Heart right ventricle (tissue), 16 donors: Measurements from ENCODE around the gene GRAMD2A. TPM values are rescaled to one million over a fixed set of nuclear protein-coding genes. Genes with fewer than 3 reads are reported as not detected.

Experiments used
- ATAC-seq, 8 donors: fragments of 200-7000 bp; cut with Tn5 transposase; one replicate each; pipeline ENCODE4 v1.9.1; 2020; ENCODE audit warnings: mild to moderate bottlenecking in 8 of 8, moderate library complexity in 8 of 8, moderate number of reproducible peaks in 1 of 8
- DNase-seq, 2 donors: peaks; one replicate each; pipeline ENCODE4 v3.0.0-alpha.2; 2020
- H3K27ac ChIP-seq, 10 donors: fragments of 200-600 bp; sonication (generic) in 2 of 10; one replicate each; pipeline versions ENCODE4 v1.5.0 to v1.8.0; 2020 to 2022; ENCODE audit warnings: mild to moderate bottlenecking in 3 of 10
- H3K27me3 ChIP-seq, 7 donors: fragments of 200-600 bp; one replicate each; pipeline ENCODE4 v1.8.0; 2021 to 2022; ENCODE audit warnings: mild to moderate bottlenecking in 2 of 7
- H3K36me3 ChIP-seq, 9 donors: fragments of 200-600 bp; sonication (generic) in 1 of 9; one replicate each; pipeline versions ENCODE4 v1.5.0 to v1.8.0; 2020 to 2022; ENCODE audit warnings: mild to moderate bottlenecking in 2 of 9
- H3K4me1 ChIP-seq, 9 donors: fragments of 200-600 bp; sonication (generic) in 1 of 9; one replicate each; pipeline versions ENCODE4 v1.5.0 to v1.8.0; 2020 to 2022; ENCODE audit warnings: mild to moderate bottlenecking in 4 of 9
- H3K4me3 ChIP-seq, 10 donors: fragments of 200-600 bp; sonication (generic) in 2 of 10; one replicate each; pipeline versions ENCODE4 v1.5.0 to v1.8.0; 2020 to 2022; ENCODE audit warnings: mild to moderate bottlenecking in 7 of 10, moderate library complexity in 2 of 10
- H3K9me3 ChIP-seq, 11 donors: fragments of 200-600 bp in 10 of 11; sonication (generic) in 2 of 11; one replicate each; pipeline versions ENCODE4 v1.5.0 to v1.8.0; 2013 to 2022; ENCODE audit warnings: mild to moderate bottlenecking in 2 of 11, control low read depth in 1 of 11, moderate library complexity in 1 of 11
- CTCF ChIP-seq, 9 donors: fragments of 200-600 bp; sonication (generic) in 2 of 9; IDR thresholded peaks; one replicate each; pipeline versions ENCODE4 v1.5.0 to v1.8.0; 2021 to 2022; ENCODE audit warnings: antibody characterized with exemption in 9 of 9, mild to moderate bottlenecking in 5 of 9, moderate library complexity in 1 of 9
- WGBS, 2 donors: extraction: QIAGEN DNeasy Blood & Tissue Kit; methylation state at CpG; one replicate each; pipeline ENCODE4 v1.1.7; 2013; ENCODE audit warnings: inconsistent platforms in 1 of 2; 5-methylcytosine and 5-hydroxymethylcytosine counted together
- intact Hi-C, 10 donors: fragments of 100-400 bp; cut with DNase I; formaldehyde crosslinking; loops; one replicate each; pipeline versions ENCODE4 v1.11.1 to v1.14.2; 2022
- polyA plus RNA-seq, 2 donors: library from polyadenylated mRNA; stranded (reverse); fragments of 200-250 nt; gene quantifications; one replicate each; pipeline ENCODE4 v1.2.3, GENCODE V29; 2013
- total RNA-seq, 10 donors: library from RNA; stranded (reverse); fragmentation: NEBNext Ultra II Directional in 3 of 10; extraction: Animal tissue kit (Norgen Biotek cat#: 25700) in 3 of 10; gene quantifications; one replicate each; pipeline versions ENCODE4 v1.2.1 to v1.2.4, GENCODE V29; 2021 to 2023
- donor health status: Arrhythmogenic right ventricular cardiomyopathy.
- donor health status: ischemic (EF 13 %, LVEDD 7.1; RV severe dilation, severe dysfunction).
- donor health status: healthy with polysubstance abuse.
- donor health status: DM: no; HTN: yes; CAD: no.
- donor health status: DM: no; HTN: no; CAD: no.
- donor health status: ischemic (EF 25% LVEDD 6.9; RV normal size, moderate dysfunction).
- donor health status: ischemic (EF 25% LVEDD 5.7; RV mildly dilated, moderate dysfunction).
- donor health status: healthy.
- donor health status: DM: yes; HTN: yes; CAD: no.
- donor health status: Ischemic cardiomyopathy.
- donor health status: ischemic (EF 35%, LVEDD 5.7; RV mildly dilated, moderate dysfunction).
- donor health status: nonischemic (EF 11% LVEDD 7.7; RV severe dilation, severe dysfunction).
- donor health status: DM: yes; HTN: yes; CAD: no.
- donor health status: PGD.
- donor health status: ischemic (EF 29% LVEDD 5.4; RV normal size, mild dysfunction).
- donor health status: nonischemic (EF 23%, LVEDD 6.1; RV moderate dilation, normal function).

GRAMD2A gene
- total and polyA plus RNA-seq, 12 donors, result 0.06 to 0.20 TPM; not detected in 10

- DNase-seq (no peak), ATAC-seq (no peak)
- Histone ChIP-seq H3K27me3 (no peaks in the 10 kb centered on the region), H3K9me3 (no peaks in the 10 kb centered on the region), H3K4me1 (peaks cover 12 to 41% (median 34%) of the 10 kb centered on the region in 9 donors), H3K27ac (no peak overlapping the region), H3K36me3 (peaks cover 9 to 100% (median 94%) of the 10 kb centered on the region in 9 donors), H3K4me3 (no peak overlapping the region)
- intact Hi-C loops, result loop anchor here in 2 of 10 donors (10.0 kb wide), 1 partner anchor 69 kb away; the partner anchor contains the start of gene PARP6 (in 2 of the 2)
- 82 to 91% methylated on average over 10 of the region's 10 CpGs for WGBS, 2 donors
- no peak for TF ChIP-seq CTCF (IDR thresholded peaks at IDR 0.05)
Measured at GRCh38 chr15:72205896-72206676, 8.5 kb upstream of the GRAMD2A start.

DNA sequence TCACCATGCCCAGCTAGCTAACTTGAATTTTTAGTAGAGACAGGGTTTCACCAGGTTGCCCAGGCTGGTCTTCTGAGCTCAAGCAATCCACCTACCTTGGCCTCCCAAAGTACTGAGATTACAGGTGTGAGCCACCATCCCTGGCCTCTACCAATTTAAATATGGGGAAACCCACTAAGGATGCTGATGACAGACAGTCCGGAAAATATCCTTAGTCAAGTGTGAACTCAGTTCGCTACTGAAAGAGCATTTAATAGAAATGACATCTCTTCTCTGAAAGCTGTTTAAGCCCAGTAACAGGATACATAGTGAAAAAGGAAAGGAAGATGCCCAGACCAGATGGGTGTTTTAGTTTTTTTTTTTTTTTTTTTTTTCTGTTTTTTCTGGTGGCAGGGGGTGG lies 7.7 kb upstream of the GRAMD2A start:
- no peak overlapping the region for H3K4me3 ChIP-seq
- DNase-seq, result no peak
- WGBS, 2 donors, result 94% methylated on average over 2 of the region's 2 CpGs
- no peaks in the 10 kb centered on the region for H3K27me3 ChIP-seq
- TF ChIP-seq CTCF (IDR thresholded peaks at IDR 0.05), result no peak
- H3K27ac ChIP-seq, result peak overlapping the region in 1 of 10 donors; percentile 82
- no peak for ATAC-seq
- H3K36me3 ChIP-seq, result peaks cover 9 to 100% (median 88%) of the 10 kb centered on the region in 9 donors
- no peaks in the 10 kb centered on the region for H3K9me3 ChIP-seq
- H3K4me1 ChIP-seq, result peaks cover 19 to 49% (median 40%) of the 10 kb centered on the region in 9 donors
- intact Hi-C loops, result loop anchor here in 2 of 10 donors (10.0 kb wide), 1 partner anchor 70 kb away; the partner anchor contains the start of gene PARP6 (in 2 of the 2)

GRCh38 chr15:72203507-72203837 lies 5.9 kb upstream of the GRAMD2A start:
- no peak for TF ChIP-seq CTCF (IDR thresholded peaks at IDR 0.05)
- H3K27me3 ChIP-seq, result no peaks in the 10 kb centered on the region
- WGBS, 2 donors, result 16 to 23% methylated on average over 5 of the region's 5 CpGs
- H3K4me3 ChIP-seq, result no peak overlapping the region
- H3K4me1 ChIP-seq, result peaks cover 23 to 59% (median 45%) of the 10 kb centered on the region in 9 donors
- H3K9me3 ChIP-seq, result no peaks in the 10 kb centered on the region
- DNase-seq (peak; percentile 67 to 84), ATAC-seq (peak; percentile 81 to 94 (median 87))
- peaks cover 12 to 100% (median 82%) of the 10 kb centered on the region in 9 donors for H3K36me3 ChIP-seq
- H3K27ac ChIP-seq, result peak overlapping the region in 6 of 10 donors; percentile 22 to 82 (median 76)
- intact Hi-C loops, result loop anchor here in 7 of 10 donors (1.0 to 10.0 kb wide), 8 partner anchors 19 to 71 kb away; partner anchors contain the start of genes PARP6 (in 5 of the 7) and PKM (in 2 of the 7)

DNA sequence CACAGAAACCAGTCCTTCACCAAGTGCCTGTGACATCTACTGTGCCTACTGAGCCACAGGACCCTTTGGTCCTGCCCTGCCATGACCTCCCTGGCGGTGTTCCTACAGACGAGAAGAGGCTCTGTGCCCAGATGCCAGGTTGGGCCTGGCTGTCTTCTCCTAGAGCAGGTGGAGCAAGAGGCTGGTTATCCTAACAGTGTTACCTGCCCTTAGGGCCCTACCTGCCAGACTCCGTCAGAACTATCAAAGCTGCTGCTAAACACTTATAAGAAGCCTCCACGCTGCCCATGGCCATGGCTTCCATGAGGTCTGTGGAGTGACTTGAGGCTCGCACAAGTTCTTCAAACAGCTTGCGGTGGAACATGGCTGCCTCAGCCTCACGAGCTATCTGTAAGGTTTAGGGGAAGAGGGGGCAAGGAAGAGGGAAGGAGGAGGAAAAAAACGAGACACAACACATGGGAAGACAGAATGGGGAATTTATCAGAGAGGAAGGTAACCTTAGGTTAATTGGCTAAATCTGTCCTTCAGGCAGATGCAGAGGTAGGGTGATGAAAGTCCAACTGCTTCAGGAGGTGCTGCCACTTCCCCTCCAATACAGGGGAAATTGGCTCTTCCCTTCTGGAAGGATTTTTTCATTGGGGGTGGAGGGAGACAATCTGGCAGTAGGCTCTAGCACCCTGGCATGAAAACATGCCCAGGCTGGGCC lies 5.4 kb upstream of the GRAMD2A start:
- no peaks in the 10 kb centered on the region for H3K9me3 ChIP-seq
- H3K4me1 ChIP-seq, result peaks cover 23 to 61% (median 50%) of the 10 kb centered on the region in 9 donors
- intact Hi-C loops, result loop anchor here in 7 of 10 donors (1.0 to 10.0 kb wide), 8 partner anchors 20 to 72 kb away; partner anchors contain the start of genes PARP6 (in 5 of the 7) and PKM (in 2 of the 7)
- H3K4me3 ChIP-seq, result no peak overlapping the region
- no peak for TF ChIP-seq CTCF (IDR thresholded peaks at IDR 0.05)
- 73 to 76% methylated on average over 8 of the region's 8 CpGs for WGBS, 2 donors
- H3K27ac ChIP-seq, result peak overlapping the region in 9 of 10 donors; percentile 12 to 82 (median 70)
- ATAC-seq (no peak), DNase-seq (no peak)
- H3K27me3 ChIP-seq, result peaks cover 0 to 5% (median 0%) of the 10 kb centered on the region in 7 donors
- peaks cover 12 to 100% (median 77%) of the 10 kb centered on the region in 9 donors for H3K36me3 ChIP-seq
